ENCODE data around the gene FAM163B.

Gene FAM163B

DNA sequence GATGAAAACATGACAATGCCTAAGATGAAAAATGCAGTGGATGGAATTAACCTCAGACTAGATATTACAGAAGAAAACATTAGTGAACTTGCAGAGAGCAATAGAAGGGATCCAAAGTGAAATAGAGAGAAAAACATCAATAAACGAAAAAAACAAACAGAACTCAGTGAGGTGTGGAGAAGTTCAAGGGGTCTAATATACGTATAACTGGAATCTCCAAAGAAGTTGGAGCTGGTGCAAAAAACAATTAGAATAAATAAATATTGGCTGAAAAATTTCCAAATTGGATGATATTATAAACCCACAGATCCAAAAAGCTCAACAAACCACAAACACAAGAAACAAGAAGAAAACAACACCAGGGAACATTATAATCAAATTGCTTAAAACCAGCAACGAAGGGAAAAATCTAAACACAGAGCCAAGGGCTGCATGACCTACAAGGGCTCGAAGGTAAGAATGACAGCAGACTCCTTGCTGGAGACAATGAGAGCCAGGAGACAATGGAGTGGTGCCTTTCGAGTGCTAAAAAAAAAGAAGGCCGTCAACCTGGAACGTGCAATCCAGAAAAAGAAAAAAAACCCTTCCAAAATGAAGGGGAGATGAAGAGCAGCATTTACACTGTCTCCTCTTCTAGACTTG lies 11.8 kb downstream of the FAM163B start:
- DNase-seq, result no peak

DNA sequence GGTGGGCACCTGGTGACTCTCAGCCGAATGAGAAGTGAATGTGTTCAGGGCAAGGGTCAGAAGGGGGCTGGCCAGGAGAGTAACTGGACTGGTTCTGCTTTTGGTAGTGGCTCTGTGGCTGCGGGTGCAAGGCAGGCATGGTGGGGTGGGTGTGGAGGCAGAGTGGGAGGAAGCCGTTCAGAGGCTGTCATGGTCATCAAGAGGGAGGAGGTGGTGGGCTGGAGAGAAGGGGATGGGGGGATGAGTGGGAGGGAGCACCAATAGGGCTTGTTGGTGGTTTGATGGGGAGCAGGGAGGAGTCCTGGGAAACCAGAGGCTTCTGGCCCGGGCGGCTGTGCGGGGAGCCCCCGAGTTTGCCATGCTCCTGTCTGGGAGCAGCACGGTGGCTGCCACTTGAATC lies 13.3 kb downstream of the FAM163B start:
- no peak for DNase-seq

DNA sequence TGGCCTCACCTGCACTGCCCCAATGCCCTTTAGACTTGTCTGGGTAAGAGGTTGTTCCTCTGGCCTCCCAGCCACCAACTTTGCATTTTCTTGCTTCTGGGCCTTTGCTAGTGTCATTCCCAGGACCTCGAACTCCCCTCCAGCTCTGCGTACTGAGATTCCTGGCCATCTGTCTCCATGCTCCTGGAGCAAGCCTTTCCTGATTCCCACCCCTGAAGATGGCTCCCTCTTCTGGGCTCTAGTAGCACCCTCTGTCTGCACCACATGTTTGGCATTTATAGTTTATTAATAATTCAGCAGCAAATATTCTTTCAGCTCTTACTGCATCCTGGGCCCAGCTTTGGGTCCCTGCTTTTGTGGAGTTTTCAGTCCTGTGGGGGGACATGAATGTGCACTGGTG lies 14.9 kb downstream of the FAM163B start:
- DNase-seq, result no peak

DNA sequence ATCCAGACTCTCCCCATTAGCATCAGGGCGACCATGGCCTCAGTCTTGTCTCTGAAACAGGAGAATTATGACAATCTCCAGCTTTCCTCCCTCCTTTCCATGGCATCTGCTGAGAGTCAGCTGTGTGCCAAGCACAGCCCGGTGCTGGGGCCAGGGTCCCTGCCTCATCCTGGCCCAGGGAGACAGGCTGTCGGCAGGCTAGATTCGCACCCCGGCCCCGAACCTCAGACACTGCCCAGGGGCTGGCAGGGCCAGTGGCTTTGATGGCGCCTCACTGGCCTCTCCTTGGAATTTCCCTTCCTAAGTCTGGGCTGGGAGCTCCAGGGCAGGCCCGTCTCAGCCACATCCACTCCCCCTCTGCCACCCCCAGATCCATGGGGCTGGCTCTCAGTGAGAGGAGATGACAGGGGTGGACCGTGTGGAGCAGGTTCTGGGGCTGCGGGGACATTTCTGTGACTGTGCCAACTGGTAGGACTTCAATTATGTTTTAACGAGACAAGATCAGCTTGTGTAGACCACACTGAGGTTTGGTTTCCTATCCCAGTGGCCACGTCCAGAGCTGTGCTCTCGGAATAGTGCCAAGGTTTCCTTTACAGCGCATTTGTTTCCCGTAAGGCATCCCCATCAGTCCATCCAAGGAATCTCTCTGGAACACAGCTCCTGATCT lies 15.5 kb downstream of the FAM163B start:
- no peak for DNase-seq

DNA sequence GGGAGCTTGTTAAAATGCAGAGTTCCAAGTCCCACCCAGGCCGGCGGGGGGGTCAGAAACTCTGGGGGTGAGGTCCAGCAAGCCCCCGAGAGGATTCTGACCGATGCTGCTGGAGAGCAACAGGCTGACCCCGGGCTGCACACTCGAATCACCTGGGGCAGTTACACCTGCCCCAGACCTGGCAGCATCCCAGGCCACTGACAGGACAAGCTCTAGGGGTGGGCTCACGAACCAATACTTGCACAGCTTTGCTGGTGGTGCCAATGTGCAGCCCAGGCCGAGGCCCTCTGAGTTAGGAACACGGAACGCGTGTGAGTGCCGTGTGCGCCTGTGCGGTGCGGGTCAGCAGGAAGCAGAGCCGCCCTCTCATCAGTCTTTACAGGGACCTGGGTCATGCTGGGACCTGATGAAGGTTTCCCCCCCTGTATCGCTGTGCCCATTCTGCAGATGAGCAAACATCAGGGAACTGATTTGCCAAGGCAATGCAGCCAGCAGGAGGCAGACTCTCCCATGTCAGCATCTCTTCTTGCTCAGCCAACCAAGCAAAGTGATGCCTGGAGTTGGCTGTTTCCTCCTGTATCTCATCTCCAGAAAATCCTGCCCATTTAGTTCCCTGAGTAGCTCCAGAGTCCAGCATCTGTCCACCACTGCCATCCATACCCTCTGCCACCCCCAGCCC lies 16.3 kb downstream of the FAM163B start:
- DNase-seq, result no peak

DNA sequence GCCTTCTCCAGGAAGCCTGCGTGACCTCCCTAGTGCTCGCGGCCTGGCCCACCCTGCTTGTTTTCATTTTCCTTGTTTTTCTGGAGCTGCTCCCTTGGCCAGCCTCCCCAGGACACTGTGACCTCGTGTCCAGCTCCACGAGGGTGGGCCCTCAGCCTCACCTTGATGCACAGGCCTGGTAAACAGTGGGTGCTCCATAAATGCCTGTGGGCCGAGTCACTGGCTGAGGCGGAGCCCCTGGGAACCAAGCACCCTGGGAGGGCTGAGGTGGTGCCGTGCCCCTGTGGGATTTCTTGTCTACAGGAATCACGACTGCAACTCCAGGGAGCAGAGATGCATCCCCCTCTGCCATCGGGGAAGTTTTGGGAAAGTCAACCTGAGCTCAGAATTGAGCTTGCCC lies 17.2 kb downstream of the FAM163B start:
- no peak for DNase-seq

DNA sequence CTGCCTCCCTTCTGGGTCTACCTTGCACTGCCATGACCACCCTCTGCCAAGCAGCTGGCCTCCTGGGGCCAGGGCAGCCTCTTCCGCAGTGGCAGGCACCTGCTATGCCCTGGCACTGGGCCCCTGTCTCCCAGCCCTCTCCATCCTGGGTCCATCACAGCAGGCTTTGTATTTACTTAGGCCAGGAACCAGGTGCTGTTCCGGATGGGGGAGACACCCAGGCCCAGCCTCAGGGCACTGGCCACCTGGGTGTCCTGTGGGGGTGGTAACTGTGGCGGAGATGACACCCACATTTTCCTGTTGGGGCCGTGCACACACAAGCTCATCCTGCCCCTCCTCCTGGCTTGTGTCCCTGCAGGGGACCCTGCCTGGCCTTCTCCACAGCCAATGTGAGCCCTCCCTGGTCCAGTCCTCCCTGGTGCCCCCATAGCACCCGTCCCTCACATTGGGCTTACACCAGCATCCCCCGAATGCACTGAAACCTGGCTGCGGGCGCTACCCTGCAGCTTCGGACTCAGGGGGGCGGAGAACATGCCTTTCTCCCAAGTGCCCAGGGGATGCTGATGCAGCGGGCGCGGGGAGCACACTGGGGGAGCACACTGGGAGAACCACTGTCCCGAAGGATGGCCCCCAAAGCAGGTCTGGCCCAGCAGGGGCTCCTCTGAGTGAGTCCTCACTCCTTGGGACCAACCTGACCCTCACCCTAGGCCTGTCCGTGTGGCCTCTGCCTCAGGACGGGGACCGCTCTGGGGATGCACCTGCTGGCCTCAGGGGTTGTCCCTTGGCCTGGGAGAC lies 17.9 kb downstream of the FAM163B start:
- no peak for DNase-seq

DNA sequence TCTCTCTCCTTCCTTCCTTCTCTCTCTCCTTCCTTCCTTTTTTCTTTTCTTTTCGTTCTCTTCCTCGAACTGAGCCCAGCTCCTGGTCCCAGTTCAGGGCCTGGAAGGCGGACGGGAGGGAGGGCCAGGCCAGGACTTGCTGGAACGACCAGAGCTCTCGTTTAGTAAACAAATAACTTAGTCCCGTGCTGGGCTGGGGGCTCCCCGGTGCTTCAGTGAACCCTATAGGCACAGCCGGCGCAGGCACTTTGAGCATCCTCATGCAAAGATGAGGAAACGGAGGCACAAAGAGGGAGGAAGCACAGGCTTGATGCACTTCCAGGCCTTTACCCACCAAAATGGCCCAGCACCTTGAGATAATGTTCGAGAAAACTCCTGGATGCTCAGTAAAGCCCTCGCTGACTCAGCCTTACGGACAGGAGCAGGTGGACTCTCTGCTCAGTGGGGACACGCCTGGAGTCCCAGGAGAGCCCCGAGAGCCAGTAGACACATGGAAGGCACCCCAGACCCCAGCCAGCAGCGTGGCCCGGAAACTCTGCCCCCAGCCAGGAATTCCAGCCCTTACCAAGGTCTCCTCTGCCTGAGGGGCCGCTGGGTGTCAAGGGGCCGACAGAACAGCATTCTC lies 18.8 kb downstream of the FAM163B start:
- no peak for DNase-seq

DNA sequence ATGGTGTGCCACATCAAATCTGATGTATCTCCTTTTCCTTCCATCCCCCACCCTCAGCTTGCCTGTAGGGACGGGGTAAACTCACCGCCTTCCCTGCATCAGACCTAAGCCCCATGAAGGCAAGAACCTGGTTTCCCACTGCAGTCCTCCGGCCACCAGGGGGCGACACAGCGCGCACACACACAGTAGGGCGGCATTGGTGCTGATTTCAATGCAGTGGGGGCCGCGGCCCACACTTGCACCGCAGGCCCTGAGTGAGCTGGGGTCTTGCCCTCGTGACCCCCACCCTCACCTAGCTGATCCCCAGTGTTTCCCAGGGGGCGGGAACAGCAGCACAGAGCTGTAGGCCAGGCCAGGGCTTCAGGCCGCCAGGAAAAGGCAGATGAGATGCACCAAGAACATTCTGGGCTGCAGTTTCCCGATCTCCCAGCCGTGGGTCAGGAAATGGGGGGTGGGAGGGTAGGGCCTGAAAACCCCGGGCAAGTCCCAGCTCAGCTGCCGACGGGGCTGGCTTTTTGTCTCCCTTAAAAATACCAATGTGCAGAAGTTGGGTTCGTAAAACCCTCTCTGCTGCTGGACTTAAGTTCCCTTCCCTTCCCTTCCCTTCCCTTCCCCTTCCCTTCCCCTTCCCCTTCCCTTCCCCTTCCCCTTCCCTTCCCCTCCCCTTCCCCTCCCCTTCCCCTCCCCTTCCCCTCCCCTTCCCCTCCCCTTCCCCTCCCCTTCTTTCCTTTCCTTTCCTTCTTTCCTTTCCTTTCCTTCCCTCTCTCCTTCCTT lies 19.5 kb downstream of the FAM163B start:
- no peak for DNase-seq

DNA sequence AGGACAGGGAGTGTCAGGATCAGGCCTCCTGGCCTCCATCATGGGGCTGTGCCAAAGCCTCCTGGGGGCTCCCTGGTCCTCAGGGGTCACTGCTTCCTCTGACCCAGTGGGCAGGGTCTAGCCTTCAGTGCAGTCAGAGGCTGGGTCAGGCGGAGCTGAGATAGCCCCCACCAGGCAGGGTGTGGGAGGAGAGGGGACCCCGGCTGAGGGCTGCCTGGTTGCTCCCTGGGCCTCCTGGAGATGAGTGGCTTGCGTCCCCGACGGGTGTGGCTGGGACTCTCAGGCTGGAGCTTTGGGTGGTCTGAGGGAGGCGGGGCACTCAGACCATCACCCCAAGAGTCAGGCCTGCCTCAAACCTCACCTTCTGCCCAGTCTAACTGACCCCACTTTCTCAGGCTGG lies 21.7 kb downstream of the FAM163B start:
- no peak for DNase-seq

DNA sequence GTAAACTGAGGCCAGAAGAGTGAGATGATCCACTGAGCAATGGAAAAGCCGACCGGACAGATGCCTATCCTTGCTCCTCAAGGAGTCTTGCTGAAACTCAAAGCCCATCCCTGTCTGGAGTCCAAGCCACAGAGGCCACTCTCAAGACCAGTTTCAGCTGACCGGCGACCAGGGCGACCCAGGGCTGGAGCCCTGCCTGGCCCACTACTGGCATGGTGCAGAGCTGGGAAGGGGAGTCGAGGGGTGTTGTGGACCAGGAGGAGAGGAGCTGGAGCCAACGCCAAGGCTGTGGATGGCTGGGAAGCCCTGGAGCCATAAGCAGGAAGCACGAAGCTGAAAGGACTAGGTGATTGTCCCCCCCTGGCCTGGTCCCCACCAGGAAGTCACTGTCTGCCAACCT lies 22.1 kb downstream of the FAM163B start:
- no peak for DNase-seq

DNA sequence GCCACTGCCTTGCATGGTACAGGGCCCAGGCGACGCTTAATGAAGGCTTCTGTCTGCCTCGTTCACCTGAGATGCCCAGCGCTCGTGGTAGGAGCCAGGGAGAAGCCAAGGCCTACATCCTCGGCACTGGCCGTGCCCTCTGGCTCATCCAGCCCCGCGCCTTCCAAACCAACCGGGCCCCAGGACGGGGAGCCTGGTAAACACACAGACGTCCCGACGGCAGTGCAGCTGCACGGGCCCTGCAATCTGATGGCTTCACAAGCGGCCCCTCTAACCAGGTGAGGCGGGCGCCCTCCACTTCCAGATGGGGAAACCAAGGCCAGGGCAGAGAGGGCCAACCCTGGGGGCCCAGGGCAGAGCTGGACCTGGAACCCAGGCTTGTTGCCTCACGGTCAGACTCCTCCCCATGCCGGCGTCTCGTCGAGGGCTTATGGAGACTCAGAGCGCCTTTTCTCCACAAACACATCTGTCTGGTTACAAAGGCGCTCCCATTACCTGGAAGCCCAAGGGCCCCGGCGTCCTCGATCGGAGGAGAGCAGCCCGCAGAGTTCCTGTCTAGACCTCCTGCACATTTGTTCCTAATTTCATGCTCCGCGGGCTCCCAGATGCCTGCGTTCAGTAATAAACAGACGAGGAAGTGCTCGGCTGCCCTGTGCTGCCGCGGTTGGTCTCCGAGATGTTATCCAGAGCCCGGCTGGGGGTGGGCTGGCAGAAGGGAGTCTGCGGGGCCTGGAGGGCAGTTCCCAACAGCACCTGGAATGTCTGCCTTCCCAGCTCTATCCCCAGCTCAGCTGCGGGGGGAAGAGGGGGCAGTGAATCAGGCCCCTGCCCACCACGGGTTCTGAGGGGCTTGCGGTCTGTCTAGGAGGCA lies 23.5 kb downstream of the FAM163B start:
- DNase-seq, result no peak

DNA sequence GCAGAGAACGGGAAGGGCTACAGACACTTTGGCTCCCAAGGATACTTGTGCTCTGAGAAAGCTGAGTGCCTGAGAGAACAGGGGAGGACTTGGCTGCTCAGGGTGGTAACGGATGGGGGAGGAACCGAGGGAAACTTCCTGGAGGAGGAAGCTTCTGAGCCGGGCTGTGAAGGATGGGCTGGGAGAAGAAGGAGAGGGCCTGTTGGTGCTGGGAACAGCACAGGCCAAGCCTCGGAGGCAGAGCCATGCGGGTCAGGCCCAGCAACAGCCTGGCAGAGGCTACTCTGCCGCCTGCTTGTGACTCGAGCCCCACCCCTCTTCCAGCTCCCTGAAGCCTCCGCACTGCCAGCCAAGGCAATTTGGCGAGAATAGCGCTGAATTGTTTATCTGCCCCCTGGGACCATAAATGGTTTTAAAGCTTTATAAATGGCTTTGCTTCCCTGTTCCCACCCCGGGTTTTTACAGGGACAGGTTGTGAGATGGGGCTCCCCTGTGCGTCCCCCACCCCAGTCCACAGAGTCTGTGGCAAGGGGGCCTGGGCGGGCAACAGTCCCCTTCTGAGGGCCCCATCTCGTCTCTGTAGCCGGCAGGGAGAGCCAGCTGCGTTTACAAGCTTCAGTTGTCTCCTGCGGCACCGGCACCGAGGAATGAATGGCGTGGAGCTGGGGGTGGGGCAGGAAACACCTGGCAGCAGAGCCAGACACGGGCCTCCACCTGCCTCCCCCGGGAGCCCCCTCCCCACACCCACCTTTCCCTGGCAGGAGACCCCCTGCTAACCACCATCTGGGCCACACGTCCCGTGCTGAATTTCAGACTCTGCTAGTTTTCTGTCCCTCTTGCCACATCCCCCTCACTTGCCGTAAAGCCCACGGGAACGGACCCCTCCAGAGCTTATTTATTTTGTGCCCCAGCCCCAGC lies 24.4 kb downstream of the FAM163B start:
- DNase-seq, result no peak

DNA sequence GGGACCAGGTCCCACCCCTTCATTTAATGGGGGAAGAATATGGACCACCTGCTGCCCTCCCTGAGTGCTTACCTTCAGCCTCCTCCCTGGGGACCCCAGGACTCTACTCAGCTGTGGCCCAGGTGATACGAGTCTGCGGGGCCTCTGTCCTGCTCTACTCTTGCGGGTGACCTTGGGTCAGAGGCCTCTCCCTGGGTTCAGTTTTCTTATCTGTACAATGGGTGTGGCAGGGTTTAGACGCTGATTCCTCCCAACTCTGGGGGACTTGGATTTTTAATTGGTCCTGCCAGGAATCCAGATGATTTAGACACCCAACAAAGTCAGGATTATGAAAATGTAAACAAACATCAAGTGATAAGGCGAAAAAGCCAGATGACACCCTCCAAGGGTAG lies 25.0 kb downstream of the FAM163B start:
- DNase-seq, result no peak

DNA sequence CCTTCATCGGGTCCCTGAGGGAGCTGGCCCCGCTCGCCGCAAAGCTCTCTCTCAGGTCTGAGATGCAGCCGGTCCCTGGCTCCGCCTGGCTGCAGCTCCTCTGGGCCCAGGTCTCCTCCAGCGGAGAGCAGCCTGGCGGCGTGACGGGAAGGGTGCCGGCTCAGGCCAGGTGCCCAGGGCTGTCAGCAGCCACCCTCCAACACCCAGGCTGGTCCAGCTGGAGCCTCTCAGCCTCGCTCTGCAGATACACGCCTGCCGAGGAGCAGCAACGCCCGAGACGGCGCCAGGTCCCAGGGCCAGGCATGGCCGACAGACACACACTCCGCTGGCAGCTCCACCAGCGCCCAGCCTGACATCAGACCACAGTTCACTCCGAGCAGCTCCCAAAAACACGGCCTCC lies 25.6 kb downstream of the FAM163B start:
- DNase-seq, result no peak

DNA sequence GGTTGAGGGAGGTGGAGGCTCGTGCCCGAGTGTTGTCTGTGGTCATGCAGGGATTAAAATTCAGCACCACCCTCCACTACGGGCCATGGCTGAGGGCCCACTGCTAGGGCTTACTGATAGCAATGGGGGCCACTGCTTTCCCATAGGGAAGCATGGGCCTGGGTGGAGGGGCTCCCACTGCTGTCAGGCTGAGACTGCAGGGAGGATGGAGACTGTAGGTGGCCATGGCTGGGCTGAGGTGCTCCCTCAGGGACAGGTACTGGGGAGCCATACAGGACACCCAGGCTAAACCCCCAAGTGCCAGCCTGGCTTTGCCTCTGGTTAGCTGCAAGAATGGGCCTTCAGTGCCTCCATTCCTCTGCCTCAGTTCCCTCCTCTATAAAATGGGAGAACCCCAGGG lies 26.1 kb downstream of the FAM163B start:
- DNase-seq, result no peak

DNA sequence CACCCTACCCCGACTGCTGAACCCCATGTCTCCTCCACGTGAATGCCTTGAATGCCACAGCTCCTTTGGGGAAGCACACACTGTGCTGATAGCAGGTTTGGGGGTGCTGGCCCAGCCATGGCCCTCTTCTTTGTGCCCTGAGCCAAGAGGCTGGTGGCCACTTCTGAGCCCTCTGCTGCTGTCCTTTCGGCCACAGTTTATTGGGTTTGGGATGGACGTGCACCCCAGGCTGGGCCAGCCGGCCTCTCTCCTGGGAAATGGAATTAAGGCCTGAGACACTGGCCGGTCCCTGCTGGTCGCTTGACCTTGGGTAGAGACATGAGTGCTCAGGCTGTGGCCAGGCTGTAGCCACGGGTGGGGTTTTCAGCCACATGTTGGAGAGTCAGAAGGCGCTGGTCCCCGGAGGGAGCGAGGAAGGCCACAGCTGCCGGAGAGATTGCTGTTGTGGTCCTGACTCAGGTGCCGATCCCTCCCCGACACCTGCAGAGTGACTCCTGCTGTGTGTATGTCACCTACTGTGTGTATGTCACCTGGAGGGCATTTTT lies 26.6 kb downstream of the FAM163B start:
- DNase-seq, result no peak

DNA sequence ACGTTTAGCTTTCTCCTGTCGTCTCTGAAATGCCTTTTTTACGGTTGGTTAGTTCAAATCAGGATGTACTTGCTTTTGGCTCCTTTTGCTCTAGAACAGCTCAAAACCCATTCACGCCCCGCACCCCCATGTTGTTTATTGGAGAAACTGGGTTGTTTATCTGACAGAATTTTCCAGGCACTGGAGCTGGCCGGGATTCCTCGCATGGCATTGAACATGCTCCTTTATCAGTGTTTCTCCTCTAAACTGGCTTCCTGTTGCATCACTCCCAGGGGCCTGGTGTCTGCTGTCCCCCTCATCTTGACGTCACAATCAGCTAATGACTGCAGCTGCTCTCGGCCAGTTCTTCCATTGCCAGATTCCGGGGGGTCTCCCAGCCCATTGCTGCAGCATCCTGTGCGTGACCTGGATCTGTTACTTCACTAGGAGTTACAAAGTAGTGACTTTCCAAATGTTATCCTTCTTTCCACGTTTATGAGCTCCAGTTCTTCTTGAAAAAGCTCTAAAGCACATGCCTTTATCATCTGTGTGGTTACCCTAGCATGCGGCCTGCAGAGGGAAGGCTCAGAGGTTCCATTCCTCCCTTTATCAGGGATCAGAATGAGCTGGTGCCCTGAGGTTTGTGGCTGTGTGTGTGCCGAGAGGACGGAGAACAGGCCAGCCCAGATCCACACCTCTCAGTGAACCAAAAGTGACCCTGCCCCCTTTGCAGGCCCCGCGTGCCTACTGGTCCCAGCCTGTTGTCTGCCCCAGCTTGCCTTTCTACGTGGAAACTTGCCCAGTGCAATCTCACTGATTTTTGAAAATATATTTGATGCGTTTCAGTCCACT lies 27.5 kb downstream of the FAM163B start:
- no peak for DNase-seq

DNA sequence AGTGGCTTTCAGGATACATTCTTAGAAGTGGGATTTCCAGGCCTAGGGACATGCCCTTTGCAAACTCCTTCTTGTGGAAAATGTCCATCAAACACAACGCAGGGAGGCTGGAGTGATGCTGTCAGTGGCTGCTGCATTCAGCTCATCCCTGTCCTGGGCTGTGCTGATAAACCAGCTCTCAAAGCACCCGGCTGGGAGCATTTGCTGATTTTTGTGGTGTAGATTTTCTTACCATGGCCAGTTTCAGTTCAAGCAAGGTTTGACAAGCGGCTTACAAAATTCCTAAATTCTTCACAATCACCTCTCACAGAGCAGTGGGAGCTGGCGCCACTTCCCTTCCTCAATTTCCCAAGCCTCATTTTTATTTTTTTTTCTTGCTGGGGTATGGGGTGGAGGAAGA lies 28.2 kb downstream of the FAM163B start:
- DNase-seq, result no peak
